LHCN-M2 (cell line): ENCODE results near the gene SESN3. TPM values are rescaled to one million over a fixed set of nuclear protein-coding genes. Genes with fewer than 3 reads are reported as not detected.
"Not testable (repeated sequence)": the region's sequence is repeated elsewhere in the genome, so short reads cannot be mapped to it uniquely, and the experiment has no call there.

Experiments used
- DNase-seq: peaks from one replicate; pipeline ENCODE4 v3.0.0-alpha.2; 2012; ENCODE audit warnings: low read depth
- total RNA-seq: library from RNA; depleted of rRNA; stranded (reverse); fragments of >200 nt; gene quantifications from 2 replicates; pipeline ENCODE4 v1.2.3, GENCODE V29; 2014

SESN3 gene
- total RNA-seq, 1 experiment from 2014 or later: 1.4 TPM

GRCh38 chr11:95153857-95154246, 77.2 kb downstream of the SESN3 start:
- DNase-seq: no peak

- DNase-seq: no peak
These were observed 77.8 kb downstream of the SESN3 start for GRCh38 chr11:95152876-95153856.

GRCh38 chr11:95150956-95151684, 79.9 kb downstream of the SESN3 start:
- peak; percentile 82 for DNase-seq

- no peak for DNase-seq
These were observed 81.2 kb downstream of the SESN3 start for GRCh38 chr11:95149651-95150364.

- no peak for DNase-seq
These were observed 82.1 kb downstream of the SESN3 start for GRCh38 chr11:95148938-95149337.

GRCh38 chr11:95148406-95148805, 82.6 kb downstream of the SESN3 start:
- peak; percentile 52 for DNase-seq

GRCh38 chr11:95147364-95147905, 83.6 kb downstream of the SESN3 start:
- DNase-seq: peak; percentile 88

GRCh38 chr11:95145430-95146060, 85.5 kb downstream of the SESN3 start:
- no peak for DNase-seq

GRCh38 chr11:95144313-95145235, 86.4 kb downstream of the SESN3 start:
- DNase-seq: no peak

GRCh38 chr11:95143106-95143681, 87.8 kb downstream of the SESN3 start:
- no peak for DNase-seq

GRCh38 chr11:95142431-95142830, 88.6 kb downstream of the SESN3 start:
- DNase-seq: no peak

- no peak for DNase-seq
These were observed 90.5 kb downstream of the SESN3 start for GRCh38 chr11:95140397-95141033.

GRCh38 chr11:95138448-95138847, 92.6 kb downstream of the SESN3 start:
- no peak for DNase-seq

GRCh38 chr11:95137299-95137698, 93.7 kb downstream of the SESN3 start:
- DNase-seq: no peak

- not testable (repeated sequence) for DNase-seq
These were observed 94.3 kb downstream of the SESN3 start for GRCh38 chr11:95136747-95137146.

- DNase-seq: no peak
These were observed 95.1 kb downstream of the SESN3 start for GRCh38 chr11:95135880-95136279.

- no peak for DNase-seq
These were observed 95.8 kb downstream of the SESN3 start for GRCh38 chr11:95135155-95135554.

- DNase-seq: peak; percentile 84
These were observed 96.5 kb downstream of the SESN3 start for GRCh38 chr11:95134491-95134890.

GRCh38 chr11:95132956-95133355, 98.0 kb downstream of the SESN3 start:
- DNase-seq: peak; percentile 59
